ENCODE measurements around the gene FNBP1L.

Gene FNBP1L

GRCh38 chr1:93595266-93595665 lies 147.3 kb downstream of the FNBP1L start:
- DNase-seq = peak; percentile 45

- DNase-seq = no peak
Observed at GRCh38 chr1:93595743-93596142, 147.8 kb downstream of the FNBP1L start.

- no peak for DNase-seq
Observed at GRCh38 chr1:93596329-93597089, 148.6 kb downstream of the FNBP1L start.

- DNase-seq = no peak
Observed at GRCh38 chr1:93597709-93598108, 149.8 kb downstream of the FNBP1L start.

- no peak for DNase-seq
Observed at GRCh38 chr1:93598396-93598795, 150.5 kb downstream of the FNBP1L start.

GRCh38 chr1:93598861-93599439 lies 151.0 kb downstream of the FNBP1L start:
- no peak for DNase-seq

- DNase-seq = no peak
Observed at GRCh38 chr1:93599479-93599878, 151.6 kb downstream of the FNBP1L start.

- DNase-seq = no peak
Observed at GRCh38 chr1:93600663-93601062, 152.7 kb downstream of the FNBP1L start.

GRCh38 chr1:93601686-93602085 lies 153.8 kb downstream of the FNBP1L start:
- no peak for DNase-seq

- DNase-seq = no peak
Observed at GRCh38 chr1:93602101-93602500, 154.2 kb downstream of the FNBP1L start.

GRCh38 chr1:93603106-93603505 lies 155.2 kb downstream of the FNBP1L start:
- DNase-seq = no peak

- no peak for DNase-seq
Observed at GRCh38 chr1:93603601-93604000, 155.7 kb downstream of the FNBP1L start.

Measured in fibroblast of skin of back (primary cell).